ENCODE measurements around the gene SCN4B. TPM values are rescaled to one million over a fixed set of nuclear protein-coding genes. Genes with fewer than 3 reads are reported as not detected.
A peak's percentile ranks its signal among the peaks of the same experiment; 100 is the strongest.

SCN4B gene
- total RNA-seq, 4 donors from 2014 or later: 3.7 to 8.4 (median 4.4) TPM

DNA sequence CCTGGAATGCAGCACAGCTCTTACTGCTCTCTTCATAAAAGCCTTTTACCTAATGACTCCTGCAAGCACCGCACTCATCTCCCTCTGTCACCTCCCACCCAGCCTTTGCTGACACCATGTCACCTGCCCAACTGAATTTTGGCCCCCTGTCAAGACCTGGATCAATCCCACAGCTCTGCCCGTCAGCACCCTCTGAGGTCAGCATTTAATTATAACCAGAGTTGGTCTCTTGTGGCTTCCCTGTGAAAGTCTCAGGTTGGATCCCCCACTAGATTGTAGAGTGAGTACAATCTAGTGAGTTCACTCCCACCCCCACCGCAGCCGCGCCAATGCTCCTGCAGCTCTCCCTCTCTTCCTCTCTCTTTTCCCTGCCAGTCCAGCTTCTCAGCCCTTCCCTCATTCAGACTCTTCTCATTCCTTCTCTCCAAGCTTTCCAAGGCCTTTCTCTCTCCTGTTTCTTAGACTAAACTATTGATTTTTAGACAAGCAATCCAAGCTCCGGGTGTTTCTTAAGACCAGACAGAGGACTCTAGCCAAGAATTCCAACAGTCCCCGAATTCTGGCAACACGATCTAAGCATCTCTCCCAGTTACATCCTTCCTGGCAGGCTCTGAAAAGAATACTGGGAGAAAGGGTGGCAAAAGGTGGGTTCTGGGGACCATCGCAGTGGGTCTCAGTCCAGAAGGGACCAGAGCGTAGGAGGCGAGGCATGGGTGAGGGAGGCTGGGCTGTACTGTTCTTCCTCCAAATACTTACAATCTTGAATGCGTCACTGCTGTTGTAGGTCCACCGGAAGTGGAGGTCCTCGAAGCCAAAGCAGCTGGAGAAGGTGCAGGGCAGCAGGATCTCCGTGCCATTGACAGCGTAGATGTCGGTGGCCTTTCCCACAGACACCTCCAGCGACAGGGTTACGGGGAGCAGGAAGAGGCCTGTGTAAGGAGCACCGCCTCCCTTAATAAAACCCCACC lies 8.0 kb downstream of the SCN4B start:
- intact Hi-C loops (cut with DNase I): loop anchor here (2.0 to 5.0 kb wide), 3 partner anchors 26 to 343 kb away; no protein-coding TSS in a partner anchor
- no peaks in the 10 kb centered on the region for H3K9me3 ChIP-seq
- WGBS: 53% methylated on average over 20 of the region's 20 CpGs
- H3K4me1 ChIP-seq: peaks cover 14 to 17% (median 15%) of the 10 kb centered on the region in 4 donors
- H3K4me3 ChIP-seq: peak overlapping the region; percentile 55 to 84 (median 66)
- TF ChIP-seq, protein P1, sequence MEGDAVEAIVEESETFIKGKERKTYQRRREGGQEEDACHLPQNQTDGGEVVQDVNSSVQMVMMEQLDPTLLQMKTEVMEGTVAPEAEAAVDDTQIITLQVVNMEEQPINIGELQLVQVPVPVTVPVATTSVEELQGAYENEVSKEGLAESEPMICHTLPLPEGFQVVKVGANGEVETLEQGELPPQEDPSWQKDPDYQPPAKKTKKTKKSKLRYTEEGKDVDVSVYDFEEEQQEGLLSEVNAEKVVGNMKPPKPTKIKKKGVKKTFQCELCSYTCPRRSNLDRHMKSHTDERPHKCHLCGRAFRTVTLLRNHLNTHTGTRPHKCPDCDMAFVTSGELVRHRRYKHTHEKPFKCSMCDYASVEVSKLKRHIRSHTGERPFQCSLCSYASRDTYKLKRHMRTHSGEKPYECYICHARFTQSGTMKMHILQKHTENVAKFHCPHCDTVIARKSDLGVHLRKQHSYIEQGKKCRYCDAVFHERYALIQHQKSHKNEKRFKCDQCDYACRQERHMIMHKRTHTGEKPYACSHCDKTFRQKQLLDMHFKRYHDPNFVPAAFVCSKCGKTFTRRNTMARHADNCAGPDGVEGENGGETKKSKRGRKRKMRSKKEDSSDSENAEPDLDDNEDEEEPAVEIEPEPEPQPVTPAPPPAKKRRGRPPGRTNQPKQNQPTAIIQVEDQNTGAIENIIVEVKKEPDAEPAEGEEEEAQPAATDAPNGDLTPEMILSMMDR (IDR thresholded peaks at IDR 0.05): no peak
- TF ChIP-seq POLR2A (IDR thresholded peaks at IDR 0.05; ENCODE audit: low read depth) (no peak), EP300 (IDR thresholded peaks at IDR 0.05) (no peak), POLR2AphosphoS5 (IDR thresholded peaks at IDR 0.05) (no peak)
- no peak for DNase-seq (ENCODE audit: extremely low spot score)
- no peaks in the 10 kb centered on the region for H3K36me3 ChIP-seq
- peaks cover 0 to 46% (median 4%) of the 10 kb centered on the region in 4 donors for H3K27me3 ChIP-seq
- no peak overlapping the region for H3K27ac ChIP-seq (replicated peaks in 1 of 4)

DNA sequence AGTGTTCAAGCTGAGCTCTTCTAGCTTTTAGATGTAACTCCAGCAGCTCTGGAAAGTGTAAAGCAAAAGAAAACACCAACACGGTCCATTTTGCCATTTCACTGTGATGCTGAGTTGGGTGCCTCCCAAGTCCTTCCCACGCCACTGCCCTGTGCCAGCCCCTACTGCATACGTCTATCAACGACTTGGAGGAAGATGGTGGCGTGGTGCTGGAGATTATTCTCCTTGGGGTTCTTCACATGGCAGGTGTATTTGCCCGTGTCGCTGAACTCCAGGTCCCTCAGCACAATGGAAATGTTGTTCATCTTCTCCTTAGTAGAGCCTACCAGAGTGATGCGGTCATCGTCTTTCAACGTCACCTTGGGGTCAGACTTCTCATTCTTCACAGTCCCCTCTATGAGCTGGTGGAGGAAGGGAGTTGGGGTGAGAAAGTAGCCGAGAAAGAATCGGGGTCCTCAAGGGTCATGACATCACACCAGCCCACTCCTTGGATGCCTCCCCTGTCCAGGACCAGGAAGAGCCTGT lies 8.9 kb downstream of the SCN4B start:
- TF ChIP-seq EP300 (IDR thresholded peaks at IDR 0.05) (no peak), POLR2AphosphoS5 (IDR thresholded peaks at IDR 0.05) (no peak), POLR2A (IDR thresholded peaks at IDR 0.05; ENCODE audit: low read depth) (no peak)
- TF ChIP-seq, protein P1 (IDR thresholded peaks at IDR 0.05): no peak
- Histone ChIP-seq H3K27me3 (peaks cover 0 to 55% (median 4%) of the 10 kb centered on the region in 4 donors), H3K4me3 (no peak overlapping the region), H3K4me1 (peaks cover 14 to 17% (median 15%) of the 10 kb centered on the region in 4 donors), H3K9me3 (no peaks in the 10 kb centered on the region), H3K36me3 (no peaks in the 10 kb centered on the region), H3K27ac (replicated peaks in 1 of 4) (no peak overlapping the region)
- 74% methylated on average over 12 of the region's 12 CpGs for WGBS
- DNase-seq (ENCODE audit: extremely low spot score): no peak
- intact Hi-C loops (cut with DNase I): loop anchor here (2.0 kb wide), 2 partner anchors 27 to 209 kb away; no protein-coding TSS in a partner anchor

DNA sequence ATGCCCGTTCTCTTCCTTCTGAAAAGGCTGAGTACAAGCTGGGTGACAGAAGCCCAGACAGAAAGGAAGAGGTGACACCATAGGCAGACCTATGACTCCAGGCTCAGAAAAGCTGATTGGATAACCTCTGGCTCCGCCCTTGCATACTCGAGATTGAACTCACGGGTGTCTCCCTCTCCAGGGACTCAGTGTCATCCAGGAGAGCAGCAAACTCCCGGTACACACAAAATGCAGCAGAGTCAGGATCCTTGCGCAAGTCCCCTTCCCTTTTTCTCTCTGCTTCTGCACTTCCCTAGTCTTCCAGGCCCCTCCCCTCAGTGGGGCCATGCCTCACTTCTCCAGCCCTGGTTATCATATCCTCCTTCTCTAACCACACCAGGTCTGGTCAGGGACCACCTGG lies 9.8 kb downstream of the SCN4B start:
- peaks cover 14 to 17% (median 15%) of the 10 kb centered on the region in 4 donors for H3K4me1 ChIP-seq
- WGBS: 67% methylated on average over 3 of the region's 6 CpGs
- H3K36me3 ChIP-seq: no peaks in the 10 kb centered on the region
- intact Hi-C loops (cut with DNase I): no loop called here
- H3K27me3 ChIP-seq: peaks cover 0 to 56% (median 4%) of the 10 kb centered on the region in 4 donors
- no peak for DNase-seq (ENCODE audit: extremely low spot score)
- TF ChIP-seq EP300 (IDR thresholded peaks at IDR 0.05): no peak
- TF ChIP-seq POLR2A (IDR thresholded peaks at IDR 0.05; ENCODE audit: low read depth): no peak
- TF ChIP-seq POLR2AphosphoS5 (IDR thresholded peaks at IDR 0.05): no peak
- TF ChIP-seq, protein P1 (IDR thresholded peaks at IDR 0.05): no peak
- H3K9me3 ChIP-seq: no peaks in the 10 kb centered on the region
- H3K4me3 ChIP-seq: no peak overlapping the region
- no peak overlapping the region for H3K27ac ChIP-seq (replicated peaks in 1 of 4)

DNA sequence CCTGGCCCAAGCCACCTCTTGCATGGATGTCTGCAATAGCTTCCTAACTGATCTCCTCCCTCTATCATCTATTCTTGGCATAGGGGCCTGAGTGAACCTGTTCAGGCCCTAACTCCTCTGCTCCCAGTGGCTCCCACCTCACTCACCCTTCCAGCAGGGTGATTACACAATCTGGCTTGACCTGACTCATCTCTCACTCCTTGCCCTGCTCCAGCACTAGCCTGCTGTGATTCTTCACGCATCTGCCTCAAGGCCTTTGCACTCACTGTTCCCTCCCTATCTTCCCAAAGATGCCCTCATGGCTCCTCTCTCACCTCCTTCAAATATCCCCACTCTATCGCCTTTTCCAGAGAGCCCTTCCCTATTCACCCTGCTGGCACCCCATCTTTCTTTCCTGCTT lies 10.5 kb downstream of the SCN4B start:
- H3K27me3 ChIP-seq: peaks cover 0 to 57% (median 4%) of the 10 kb centered on the region in 4 donors
- no peak for DNase-seq (ENCODE audit: extremely low spot score)
- intact Hi-C loops (cut with DNase I): no loop called here
- H3K27ac ChIP-seq (replicated peaks in 1 of 4): no peak overlapping the region
- H3K36me3 ChIP-seq: no peaks in the 10 kb centered on the region
- no peaks in the 10 kb centered on the region for H3K9me3 ChIP-seq
- 65% methylated on average over 2 of the region's 2 CpGs for WGBS
- peaks cover 14 to 17% (median 15%) of the 10 kb centered on the region in 4 donors for H3K4me1 ChIP-seq
- H3K4me3 ChIP-seq: no peak overlapping the region
- TF ChIP-seq POLR2A (IDR thresholded peaks at IDR 0.05; ENCODE audit: low read depth): no peak

DNA sequence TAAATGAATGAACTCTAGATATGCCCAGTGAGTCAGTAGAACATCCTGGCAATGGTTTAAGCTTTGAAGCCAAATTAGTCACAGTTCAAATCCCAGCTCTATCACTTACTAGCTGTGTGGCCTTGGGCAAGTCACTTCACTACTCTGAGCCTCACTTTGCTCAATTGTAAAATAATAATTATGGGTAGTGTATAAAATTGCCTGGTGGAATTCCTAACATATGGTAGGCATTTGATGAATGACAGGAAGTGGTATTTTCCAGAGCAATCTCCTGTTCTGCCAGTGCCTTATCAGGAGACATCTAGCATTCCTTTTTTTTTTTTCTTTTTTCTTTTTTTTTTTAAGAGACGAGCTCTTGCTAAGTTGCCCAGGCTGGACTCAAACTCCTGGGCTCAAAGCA lies 13.0 kb downstream of the SCN4B start:
- TF ChIP-seq POLR2A (IDR thresholded peaks at IDR 0.05; ENCODE audit: low read depth) (no peak), EP300 (IDR thresholded peaks at IDR 0.05) (no peak), POLR2AphosphoS5 (IDR thresholded peaks at IDR 0.05) (no peak)
- TF ChIP-seq, protein P1 (IDR thresholded peaks at IDR 0.05): no peak
- intact Hi-C loops (cut with DNase I): no loop called here

More for the DNA sequence above, 13.0 kb downstream of the SCN4B start:
- no peak for DNase-seq (ENCODE audit: extremely low spot score)
- no peak overlapping the region for H3K4me3 ChIP-seq
- no peak overlapping the region for H3K27ac ChIP-seq (replicated peaks in 1 of 4)
- 32% methylated on average over 1 of the region's 1 CpG for WGBS
- H3K36me3 ChIP-seq: peaks cover 0 to 6% (median 0%) of the 10 kb centered on the region in 4 donors
- H3K9me3 ChIP-seq: no peaks in the 10 kb centered on the region
- H3K4me1 ChIP-seq: no peaks in the 10 kb centered on the region
- H3K27me3 ChIP-seq: peaks cover 0 to 69% (median 2%) of the 10 kb centered on the region in 4 donors

All from esophagus muscularis mucosa (tissue), 4 donors.